PFSK-1 (cell line): ENCODE measurements around the gene SYNRG.

ENCODE experiments used
- FOXP2 ChIP-seq: optimal IDR thresholded peaks from 2 replicates; pipeline ENCODE3; 2011; ENCODE audit warnings: borderline replicate concordance, control low read depth, inconsistent platforms; ENCODE audit not compliant: insufficient read depth; ENCODE audit errors: extremely low read length, extremely low read depth
- POLR2AphosphoS5 ChIP-seq: IDR thresholded peaks from 2 replicates; pipeline ENCODE4 v1.6.1; 2012; ENCODE audit warnings: low read depth, mild to moderate bottlenecking, control low read depth, low read length, moderate library complexity
- SIN3A ChIP-seq: IDR thresholded peaks from 2 replicates; pipeline ENCODE4 v1.6.1; 2012; ENCODE audit warnings: mild to moderate bottlenecking, low read length, moderate library complexity, borderline replicate concordance; ENCODE audit not compliant: insufficient read depth
- TAF1 ChIP-seq: IDR thresholded peaks from 2 replicates; pipeline ENCODE4 v1.6.1; 2012; ENCODE audit warnings: low read length, control low read depth, borderline replicate concordance; ENCODE audit not compliant: insufficient read depth
- TF ChIP-seq, protein P1 (sequence below), 2 experiments: IDR thresholded peaks; 2 replicates each; pipeline versions ENCODE4 v1.6.1 to v1.8.0; 2011 to 2012; ENCODE audit warnings: low read depth in 2 of 2, low read length in 2 of 2, control low read depth in 1 of 2, inconsistent platforms in 1 of 2, mild to moderate bottlenecking in 1 of 2, moderate library complexity in 1 of 2; ENCODE audit not compliant: insufficient read depth in 1 of 2

The SYNRG gene

DNA sequence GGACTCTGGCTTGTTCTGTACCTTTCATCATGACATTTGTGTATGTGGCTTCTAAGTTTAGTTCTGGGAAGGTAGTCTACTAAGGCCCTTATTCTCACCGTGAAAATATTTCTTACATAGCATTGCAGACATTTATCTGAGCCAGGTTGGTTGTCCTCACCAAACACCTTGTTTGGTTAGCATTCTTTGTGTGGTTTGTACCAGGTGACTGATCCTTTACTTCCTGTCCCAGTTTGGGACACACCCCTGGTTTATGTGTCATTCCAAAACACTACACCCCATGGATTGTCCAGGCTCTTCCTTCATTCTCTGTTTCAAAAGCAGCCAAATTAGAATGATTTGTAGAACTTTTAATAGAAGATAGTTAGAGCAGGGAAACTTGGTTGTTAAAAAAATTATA is 142.7 kb downstream of the SYNRG start:
- TF ChIP-seq POLR2AphosphoS5: no peak
- no peak for TF ChIP-seq SIN3A
- TF ChIP-seq, protein P1, sequence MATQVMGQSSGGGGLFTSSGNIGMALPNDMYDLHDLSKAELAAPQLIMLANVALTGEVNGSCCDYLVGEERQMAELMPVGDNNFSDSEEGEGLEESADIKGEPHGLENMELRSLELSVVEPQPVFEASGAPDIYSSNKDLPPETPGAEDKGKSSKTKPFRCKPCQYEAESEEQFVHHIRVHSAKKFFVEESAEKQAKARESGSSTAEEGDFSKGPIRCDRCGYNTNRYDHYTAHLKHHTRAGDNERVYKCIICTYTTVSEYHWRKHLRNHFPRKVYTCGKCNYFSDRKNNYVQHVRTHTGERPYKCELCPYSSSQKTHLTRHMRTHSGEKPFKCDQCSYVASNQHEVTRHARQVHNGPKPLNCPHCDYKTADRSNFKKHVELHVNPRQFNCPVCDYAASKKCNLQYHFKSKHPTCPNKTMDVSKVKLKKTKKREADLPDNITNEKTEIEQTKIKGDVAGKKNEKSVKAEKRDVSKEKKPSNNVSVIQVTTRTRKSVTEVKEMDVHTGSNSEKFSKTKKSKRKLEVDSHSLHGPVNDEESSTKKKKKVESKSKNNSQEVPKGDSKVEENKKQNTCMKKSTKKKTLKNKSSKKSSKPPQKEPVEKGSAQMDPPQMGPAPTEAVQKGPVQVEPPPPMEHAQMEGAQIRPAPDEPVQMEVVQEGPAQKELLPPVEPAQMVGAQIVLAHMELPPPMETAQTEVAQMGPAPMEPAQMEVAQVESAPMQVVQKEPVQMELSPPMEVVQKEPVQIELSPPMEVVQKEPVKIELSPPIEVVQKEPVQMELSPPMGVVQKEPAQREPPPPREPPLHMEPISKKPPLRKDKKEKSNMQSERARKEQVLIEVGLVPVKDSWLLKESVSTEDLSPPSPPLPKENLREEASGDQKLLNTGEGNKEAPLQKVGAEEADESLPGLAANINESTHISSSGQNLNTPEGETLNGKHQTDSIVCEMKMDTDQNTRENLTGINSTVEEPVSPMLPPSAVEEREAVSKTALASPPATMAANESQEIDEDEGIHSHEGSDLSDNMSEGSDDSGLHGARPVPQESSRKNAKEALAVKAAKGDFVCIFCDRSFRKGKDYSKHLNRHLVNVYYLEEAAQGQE (IDR thresholded peaks at IDR 0.05; ENCODE audit: insufficient read depth in 1 of 2, low read depth in 2 of 2, low read length in 2 of 2): no peak
- no peak for TF ChIP-seq TAF1
- no peak for TF ChIP-seq FOXP2

DNA sequence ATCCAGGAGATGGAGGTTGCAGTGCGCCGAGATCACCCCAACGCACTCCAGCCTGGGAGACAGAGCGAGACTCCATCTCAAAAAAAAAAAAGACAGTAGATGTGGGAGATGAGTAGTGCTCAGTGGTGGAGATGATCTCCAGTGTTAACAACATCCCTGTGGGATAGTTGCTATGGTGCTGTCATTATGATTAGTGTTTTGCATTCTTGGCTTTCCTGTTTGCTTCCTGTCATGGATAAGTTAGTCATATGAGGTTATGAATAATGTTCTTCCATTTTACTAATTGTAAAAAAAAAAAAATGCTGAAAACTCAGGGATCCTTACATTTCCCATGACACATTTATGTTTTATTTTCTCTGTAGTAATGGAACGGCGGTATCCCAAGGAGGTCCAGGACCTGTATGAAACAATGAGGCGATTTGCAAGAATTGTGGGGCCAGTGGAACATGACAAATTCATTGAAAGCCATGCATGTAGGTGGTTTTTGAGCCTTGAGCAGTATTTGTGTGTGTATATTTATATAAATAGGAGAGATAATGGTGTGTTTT is 144.1 kb downstream of the SYNRG start:
- no peak for TF ChIP-seq SIN3A
- no peak for TF ChIP-seq POLR2AphosphoS5
- TF ChIP-seq, protein P1 (IDR thresholded peaks at IDR 0.05; ENCODE audit: insufficient read depth in 1 of 2, low read depth in 2 of 2, low read length in 2 of 2): no peak
- TF ChIP-seq TAF1: no peak
